Stimulated activated memory B cell treated with anti-CD40 and anti-IgM and Interleukin-4, amounts not matched to agents 10 μg/mL and 1 μg/mL and 100 μg/mL, for 72 hours (primary cell): ENCODE data around the gene CYB561D1.

Experiments used
- ATAC-seq: fragments of 150-1000 bp; cut with Tn5 transposase; 2 replicates; pipeline ENCODE4 v1.10.0; 2021
- H3K27ac Mint-ChIP-seq: one replicate; pipeline ENCODE4 v1.8.0; 2022; ENCODE audit warnings: mild to moderate bottlenecking, mixed read lengths
- H3K27me3 Mint-ChIP-seq: one replicate; pipeline ENCODE4 v1.8.0; 2022; ENCODE audit warnings: mixed read lengths
- H3K36me3 Mint-ChIP-seq: one replicate; pipeline ENCODE4 v1.8.0; 2022; ENCODE audit warnings: mixed read lengths
- H3K4me1 Mint-ChIP-seq: one replicate; pipeline ENCODE4 v1.8.0; 2022; ENCODE audit warnings: mixed read lengths
- H3K4me3 Mint-ChIP-seq: one replicate; pipeline ENCODE4 v1.8.0; 2022; ENCODE audit warnings: mild to moderate bottlenecking, moderate library complexity, mixed read lengths
- H3K9me3 Mint-ChIP-seq: one replicate; pipeline ENCODE4 v1.8.0; 2022; ENCODE audit warnings: mixed read lengths

Gene CYB561D1

DNA sequence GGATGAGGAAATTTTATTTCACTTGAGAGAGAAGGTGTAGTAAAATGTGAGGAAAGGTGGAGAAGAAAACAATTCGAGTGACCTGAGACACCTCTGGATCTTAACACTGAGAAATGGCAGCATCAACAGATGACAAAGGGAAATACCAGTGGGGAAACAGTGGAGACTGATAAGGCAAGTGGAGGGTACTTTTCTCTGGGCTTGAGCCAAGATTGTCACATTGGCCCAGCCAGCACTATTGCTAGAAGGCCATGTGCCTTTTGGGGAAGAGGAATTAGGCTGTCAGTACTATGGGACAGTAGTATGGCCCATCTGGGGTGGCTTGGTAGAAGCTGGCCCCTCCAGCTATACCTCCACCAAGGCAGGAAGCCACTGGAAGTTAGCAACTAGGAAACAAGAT is 19.2 kb upstream of the CYB561D1 start:
- no peak overlapping the region for H3K27ac Mint-ChIP-seq
- ATAC-seq = no peak

DNA sequence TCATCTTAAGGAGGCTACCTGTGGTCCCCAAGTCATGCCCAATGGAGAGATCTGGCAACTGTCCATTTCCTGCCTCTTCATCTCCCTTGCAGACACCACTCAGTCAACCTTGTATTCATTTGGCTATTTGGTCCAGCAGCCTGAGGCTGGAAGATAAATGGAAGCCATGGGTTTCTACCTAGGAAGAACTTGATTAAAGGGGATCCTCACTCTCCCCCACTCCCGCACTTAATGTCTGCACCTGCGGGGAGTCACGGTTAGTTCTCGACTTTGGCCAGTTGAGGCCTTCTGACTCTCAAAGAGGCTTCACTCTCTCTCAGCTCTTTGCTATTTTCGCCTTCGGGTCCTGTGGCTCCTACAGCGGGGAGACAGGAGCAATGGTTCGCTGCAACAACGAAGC is 18.6 kb upstream of the CYB561D1 start:
- Mint-ChIP-seq H3K27ac (no peak overlapping the region), H3K4me3 (no peak overlapping the region), H3K36me3 (no peaks in the 10 kb centered on the region), H3K27me3 (peaks cover 85% of the 10 kb centered on the region), H3K4me1 (no peaks in the 10 kb centered on the region), H3K9me3 (no peaks in the 10 kb centered on the region)
- ATAC-seq = no peak

More for the DNA sequence above, 19.2 kb upstream of the CYB561D1 start:
- Mint-ChIP-seq H3K9me3 (no peaks in the 10 kb centered on the region), H3K27me3 (peaks cover 84% of the 10 kb centered on the region), H3K36me3 (no peaks in the 10 kb centered on the region), H3K4me1 (no peaks in the 10 kb centered on the region), H3K4me3 (no peak overlapping the region)

DNA sequence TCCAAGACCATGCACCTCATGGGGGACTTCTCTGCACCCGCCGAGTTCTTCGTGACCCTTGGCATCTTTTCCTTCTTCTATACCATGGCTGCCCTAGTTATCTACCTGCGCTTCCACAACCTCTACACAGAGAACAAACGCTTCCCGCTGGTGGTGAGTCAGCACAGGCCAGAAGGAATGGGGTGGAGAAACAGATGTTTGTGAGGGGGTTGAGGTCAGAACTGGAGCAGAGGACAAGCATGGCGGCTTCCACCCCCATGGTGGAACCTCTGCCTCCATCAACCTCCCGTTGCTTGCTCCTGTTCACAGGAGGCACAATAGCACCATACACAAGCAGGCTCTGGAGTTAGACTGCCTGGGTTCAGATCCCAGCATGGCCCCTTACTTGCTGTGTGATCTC is 17.1 kb upstream of the CYB561D1 start:
- H3K4me3 Mint-ChIP-seq = no peak overlapping the region
- peaks cover 82% of the 10 kb centered on the region for H3K27me3 Mint-ChIP-seq
- H3K9me3 Mint-ChIP-seq = no peaks in the 10 kb centered on the region
- no peaks in the 10 kb centered on the region for H3K4me1 Mint-ChIP-seq
- no peak overlapping the region for H3K27ac Mint-ChIP-seq
- ATAC-seq = no peak
- no peaks in the 10 kb centered on the region for H3K36me3 Mint-ChIP-seq

DNA sequence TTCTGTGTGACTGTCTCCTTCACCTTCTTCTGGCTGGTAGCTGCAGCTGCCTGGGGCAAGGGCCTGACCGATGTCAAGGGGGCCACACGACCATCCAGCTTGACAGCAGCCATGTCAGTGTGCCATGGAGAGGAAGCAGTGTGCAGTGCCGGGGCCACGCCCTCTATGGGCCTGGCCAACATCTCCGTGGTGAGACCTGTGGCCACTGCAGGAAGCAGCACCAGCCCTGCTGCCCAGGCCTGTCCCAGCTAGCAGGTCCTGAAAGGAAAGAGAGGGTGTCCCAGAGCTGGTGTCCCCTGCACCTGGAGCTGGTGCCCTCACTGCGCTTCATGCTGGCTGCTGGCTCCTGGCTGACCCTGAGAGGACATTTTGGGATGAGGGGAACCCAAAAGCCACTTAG is 16.1 kb upstream of the CYB561D1 start:
- Mint-ChIP-seq H3K4me1 (peaks cover 3% of the 10 kb centered on the region), H3K4me3 (no peak overlapping the region), H3K9me3 (no peaks in the 10 kb centered on the region), H3K36me3 (no peaks in the 10 kb centered on the region), H3K27me3 (peaks cover 72% of the 10 kb centered on the region), H3K27ac (no peak overlapping the region)
- no peak for ATAC-seq

DNA sequence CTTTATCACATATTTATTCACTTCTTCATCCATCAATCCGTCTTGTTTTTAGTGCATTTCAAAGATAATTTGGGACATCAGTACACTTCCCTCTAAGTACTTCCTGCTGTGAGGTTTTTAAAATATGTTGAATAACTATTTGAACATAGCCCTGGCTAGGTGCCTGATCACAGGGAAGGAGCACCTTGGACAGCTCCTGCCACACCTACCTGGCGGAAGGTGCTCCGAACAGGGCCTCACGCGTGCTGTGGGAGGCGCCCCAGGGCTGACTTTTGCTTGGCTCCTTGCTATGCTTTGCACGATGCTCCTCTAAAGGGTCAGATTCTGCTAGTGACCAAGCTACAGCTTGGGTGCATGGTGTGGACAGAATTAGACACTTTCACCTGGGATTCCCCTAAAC is 15.1 kb upstream of the CYB561D1 start:
- H3K4me3 Mint-ChIP-seq = no peak overlapping the region

DNA sequence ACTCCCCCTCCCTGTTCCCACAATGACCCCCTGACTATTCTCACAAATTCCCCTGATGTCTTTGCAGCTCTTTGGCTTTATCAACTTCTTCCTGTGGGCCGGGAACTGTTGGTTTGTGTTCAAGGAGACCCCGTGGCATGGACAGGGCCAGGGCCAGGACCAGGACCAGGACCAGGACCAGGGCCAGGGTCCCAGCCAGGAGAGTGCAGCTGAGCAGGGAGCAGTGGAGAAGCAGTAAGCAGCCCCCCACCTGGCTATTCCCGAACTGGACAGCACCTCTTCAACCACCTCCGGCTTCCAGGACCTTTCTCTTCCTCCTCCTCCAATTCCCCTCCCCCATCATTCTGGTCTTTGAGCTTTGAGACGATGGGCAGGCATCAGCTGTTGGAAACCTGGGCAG is 14.6 kb upstream of the CYB561D1 start:
- no peak overlapping the region for H3K27ac Mint-ChIP-seq
- H3K4me1 Mint-ChIP-seq = peaks cover 13% of the 10 kb centered on the region
- no peak for ATAC-seq
- peaks cover 66% of the 10 kb centered on the region for H3K27me3 Mint-ChIP-seq
- no peak overlapping the region for H3K4me3 Mint-ChIP-seq
- H3K9me3 Mint-ChIP-seq = no peaks in the 10 kb centered on the region
- H3K36me3 Mint-ChIP-seq = no peaks in the 10 kb centered on the region

More for the DNA sequence above, 15.1 kb upstream of the CYB561D1 start:
- ATAC-seq = no peak
- Mint-ChIP-seq H3K4me1 (peaks cover 10% of the 10 kb centered on the region), H3K27ac (no peak overlapping the region), H3K27me3 (peaks cover 66% of the 10 kb centered on the region), H3K36me3 (no peaks in the 10 kb centered on the region), H3K9me3 (no peaks in the 10 kb centered on the region)

DNA sequence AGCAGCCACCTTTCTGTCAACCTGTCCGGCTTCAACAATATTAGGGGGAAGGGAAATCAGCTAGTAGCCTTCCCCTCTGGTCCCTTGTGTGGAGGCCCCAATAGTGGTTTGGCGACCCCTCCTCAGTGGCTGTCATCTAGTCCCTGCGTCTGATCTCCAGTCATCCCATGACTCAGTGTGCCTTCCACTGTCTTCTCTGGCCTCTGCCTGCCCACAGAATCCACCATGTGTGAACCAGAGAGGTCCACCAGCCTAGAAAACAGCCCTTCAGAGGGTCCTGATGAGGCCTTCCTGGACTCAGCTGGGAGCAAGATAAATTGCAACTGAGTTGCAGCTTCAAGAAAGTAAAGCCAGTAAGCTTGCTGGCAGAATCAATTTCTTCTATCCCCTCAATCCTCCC is 14.0 kb upstream of the CYB561D1 start:
- Mint-ChIP-seq H3K27me3 (peaks cover 64% of the 10 kb centered on the region), H3K4me1 (peaks cover 19% of the 10 kb centered on the region), H3K27ac (no peak overlapping the region), H3K4me3 (no peak overlapping the region), H3K36me3 (no peaks in the 10 kb centered on the region), H3K9me3 (no peaks in the 10 kb centered on the region)
- no peak for ATAC-seq

DNA sequence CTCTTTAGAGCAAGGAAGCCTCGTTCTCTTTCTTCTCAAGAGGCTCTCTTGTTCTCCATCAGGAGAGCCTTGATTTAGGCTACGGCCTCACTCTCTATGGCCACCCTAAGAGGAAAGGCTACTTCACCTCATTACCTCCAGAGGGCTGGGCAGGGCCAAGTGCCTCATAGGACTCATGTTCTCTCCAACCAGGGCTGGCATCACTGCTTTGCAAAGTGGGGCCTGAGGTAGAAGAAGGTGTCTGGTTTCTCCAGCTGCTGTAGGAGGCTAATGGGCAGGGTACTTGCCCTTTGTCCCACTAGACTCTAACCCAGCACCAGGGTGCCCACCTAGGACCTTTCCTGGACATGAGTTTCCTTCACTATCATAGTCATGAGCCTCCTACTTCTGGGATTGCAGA is 12.2 kb upstream of the CYB561D1 start:
- H3K4me3 Mint-ChIP-seq = no peak overlapping the region

DNA sequence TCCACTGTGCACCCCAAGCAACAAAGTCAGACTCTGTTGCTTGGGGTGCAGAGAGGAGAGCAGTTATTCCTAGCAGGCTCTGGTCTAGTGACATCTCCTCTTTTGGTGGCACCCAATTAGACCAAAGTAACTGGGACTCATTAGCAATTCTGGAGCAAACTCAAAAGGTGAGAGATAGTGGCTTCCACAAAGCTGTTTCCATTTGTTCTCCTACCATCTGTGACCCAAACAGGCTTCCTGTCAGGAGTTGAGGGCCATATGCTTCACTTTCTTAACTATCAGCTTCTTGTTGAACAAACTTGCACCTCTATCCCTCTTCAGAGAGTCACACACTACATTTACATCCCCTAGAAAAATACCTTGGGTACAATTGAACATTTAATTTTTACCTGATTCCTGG is 11.7 kb upstream of the CYB561D1 start:
- ATAC-seq = no peak
- Mint-ChIP-seq H3K27ac (no peak overlapping the region), H3K4me3 (no peak overlapping the region), H3K27me3 (peaks cover 41% of the 10 kb centered on the region), H3K9me3 (no peaks in the 10 kb centered on the region), H3K4me1 (peaks cover 30% of the 10 kb centered on the region), H3K36me3 (peaks cover 10% of the 10 kb centered on the region)

More for the DNA sequence above, 12.2 kb upstream of the CYB561D1 start:
- no peak for ATAC-seq
- no peaks in the 10 kb centered on the region for H3K9me3 Mint-ChIP-seq
- H3K27me3 Mint-ChIP-seq = peaks cover 47% of the 10 kb centered on the region
- H3K36me3 Mint-ChIP-seq = peaks cover 9% of the 10 kb centered on the region
- peaks cover 30% of the 10 kb centered on the region for H3K4me1 Mint-ChIP-seq
- H3K27ac Mint-ChIP-seq = no peak overlapping the region

DNA sequence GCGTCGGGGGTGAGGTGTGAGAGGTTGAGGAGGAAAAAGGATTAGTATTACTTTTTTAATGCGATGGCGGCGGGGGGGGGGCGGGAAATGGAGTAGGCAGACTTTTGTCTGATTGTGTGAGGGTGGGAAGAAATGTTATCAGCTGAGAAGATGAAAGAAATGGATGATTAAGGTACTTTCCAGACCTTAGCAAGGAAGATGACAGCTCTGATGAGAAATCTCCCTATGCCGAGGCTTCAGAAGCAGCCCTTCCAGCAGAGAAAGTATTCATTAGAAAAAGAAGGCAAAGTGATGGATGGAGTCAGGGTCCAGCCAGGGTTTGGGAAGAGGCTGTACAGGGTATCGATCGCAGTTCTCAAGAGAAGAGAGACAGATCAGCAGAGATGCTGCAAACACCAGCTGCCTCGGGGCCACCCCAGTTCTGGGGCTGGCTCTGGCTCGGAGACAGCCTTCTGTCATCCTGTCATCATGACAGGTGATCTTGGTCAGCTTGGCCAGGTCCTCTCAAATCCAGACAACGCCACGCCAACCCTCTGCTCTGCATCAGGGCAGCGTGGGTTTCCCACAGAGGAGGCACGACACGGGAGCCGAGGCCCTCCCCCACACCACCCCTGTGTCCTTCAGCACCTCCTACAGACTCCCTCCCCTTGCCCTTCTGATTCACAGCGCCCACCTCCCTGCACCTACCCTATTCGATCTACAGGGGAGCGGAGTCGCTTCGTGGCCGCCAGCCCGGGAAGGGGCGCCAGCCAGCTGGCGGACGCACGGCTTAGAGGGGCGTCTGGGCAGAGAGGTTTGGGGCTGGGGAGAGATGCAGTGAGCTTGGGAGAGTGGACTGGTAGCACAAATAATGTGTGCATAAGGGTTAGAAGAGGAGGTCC is 10.9 kb upstream of the CYB561D1 start:
- ATAC-seq = peak; percentile 59
- Mint-ChIP-seq H3K27ac (peak overlapping the region; percentile 92), H3K4me1 (peaks cover 30% of the 10 kb centered on the region), H3K9me3 (no peaks in the 10 kb centered on the region), H3K27me3 (peaks cover 34% of the 10 kb centered on the region), H3K4me3 (peak overlapping the region; percentile 94), H3K36me3 (peaks cover 18% of the 10 kb centered on the region)

DNA sequence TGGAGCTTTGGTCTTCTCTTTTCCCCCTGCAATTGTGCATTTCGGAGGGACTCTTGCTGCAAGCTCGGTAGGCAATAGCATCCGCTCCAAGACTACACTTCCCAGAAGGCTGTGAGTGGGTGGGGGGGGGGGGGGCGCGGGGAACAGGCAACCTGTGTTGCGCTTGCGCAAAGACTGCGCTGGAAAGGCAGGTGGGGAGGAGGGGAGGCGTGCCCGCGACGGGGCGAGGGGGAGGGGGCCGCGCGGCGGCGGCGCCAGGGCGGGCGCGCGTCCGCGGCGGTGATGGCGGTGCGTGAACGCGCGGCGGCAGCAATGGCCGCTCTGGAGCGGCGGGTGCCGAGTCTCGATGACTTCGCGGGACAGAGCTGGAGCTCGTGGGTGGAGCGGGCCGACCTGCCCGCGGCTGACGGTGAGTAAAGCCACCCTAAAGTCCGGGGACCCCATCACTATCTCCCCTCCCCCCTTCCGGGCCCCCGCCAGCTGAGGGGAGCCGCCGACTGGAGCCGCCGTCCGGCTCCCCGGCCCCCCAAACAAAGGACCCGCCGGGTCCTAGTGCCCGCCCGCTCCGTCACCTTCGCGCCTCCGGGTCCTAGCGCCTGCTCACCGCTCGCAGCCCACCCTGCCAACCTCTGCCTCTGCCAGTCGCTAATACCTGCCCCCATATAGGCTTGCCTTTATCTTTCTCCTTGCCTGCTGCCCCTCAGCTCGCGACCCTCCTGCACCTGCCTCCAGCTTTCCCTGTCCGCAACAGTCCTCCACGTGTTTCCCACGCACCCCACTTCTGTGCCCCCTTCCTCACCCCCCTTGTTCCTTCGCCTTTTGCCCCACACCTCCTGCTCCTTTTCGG is 10.0 kb upstream of the CYB561D1 start, which contains the start of gene ATXN7L2:
ATXN7L2 (plus strand) TSS at position 234 of the 847 bp plus-strand sequence; CDS start at position 283, 49 bp downstream.
- Mint-ChIP-seq H3K9me3 (no peaks in the 10 kb centered on the region), H3K4me1 (peaks cover 30% of the 10 kb centered on the region), H3K27me3 (peaks cover 26% of the 10 kb centered on the region), H3K4me3 (peak within 1 kb of the TSS; percentile 94), H3K27ac (peak within 1 kb of the TSS; percentile 92), H3K36me3 (peaks cover 20% of the 10 kb centered on the region)
- peak; percentile 88 for ATAC-seq

DNA sequence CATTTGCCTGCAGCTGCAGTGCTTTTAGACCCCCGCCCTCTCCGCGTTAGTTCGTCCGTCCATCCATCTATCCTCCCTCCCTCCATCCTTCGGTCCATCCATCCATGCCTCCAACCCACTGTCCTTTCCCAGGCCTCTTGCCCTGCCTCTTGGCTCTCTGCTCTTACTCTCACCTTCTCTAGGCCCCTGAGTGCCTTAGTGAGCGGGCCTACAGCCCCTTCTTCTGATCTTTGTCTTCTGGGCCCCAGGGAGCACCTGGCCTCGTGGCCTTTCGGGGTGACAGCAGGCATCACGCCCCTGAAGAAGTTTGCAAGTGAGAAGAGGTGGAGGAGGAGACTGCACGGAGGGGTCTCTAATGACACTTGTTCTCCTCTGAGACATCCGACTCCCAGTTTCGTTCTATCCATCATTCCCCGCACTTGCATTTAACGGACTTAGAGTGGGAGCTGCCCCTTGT is 9.3 kb upstream of the CYB561D1 start:
- no peaks in the 10 kb centered on the region for H3K9me3 Mint-ChIP-seq
- H3K27ac Mint-ChIP-seq = peak overlapping the region; percentile 92
- H3K36me3 Mint-ChIP-seq = peaks cover 24% of the 10 kb centered on the region
- ATAC-seq = no peak
- peaks cover 30% of the 10 kb centered on the region for H3K4me1 Mint-ChIP-seq
- H3K4me3 Mint-ChIP-seq = peak overlapping the region; percentile 94
- peaks cover 19% of the 10 kb centered on the region for H3K27me3 Mint-ChIP-seq

DNA sequence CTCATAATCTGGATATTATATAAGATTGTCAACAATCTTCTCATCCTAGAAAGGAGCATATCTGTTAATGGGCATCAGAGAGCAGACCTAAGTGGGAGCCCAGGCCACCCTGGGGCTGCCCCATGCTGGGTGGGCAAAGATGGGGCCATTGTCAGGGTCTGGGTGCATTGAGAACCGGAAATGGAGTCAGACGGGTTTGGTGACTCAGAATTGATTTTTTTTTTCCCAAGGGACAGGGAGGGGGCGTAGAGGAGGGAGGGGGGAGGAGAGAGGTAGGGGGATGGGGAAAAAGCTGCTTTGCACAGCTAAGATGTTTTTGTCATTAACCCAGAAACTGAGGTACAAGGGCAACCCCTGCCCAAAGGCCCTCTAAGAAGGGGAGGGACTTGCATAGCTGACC is 8.9 kb upstream of the CYB561D1 start:
- Mint-ChIP-seq H3K4me1 (peaks cover 30% of the 10 kb centered on the region), H3K36me3 (peaks cover 28% of the 10 kb centered on the region), H3K4me3 (peak overlapping the region; percentile 94), H3K9me3 (no peaks in the 10 kb centered on the region), H3K27ac (peak overlapping the region; percentile 92), H3K27me3 (peaks cover 14% of the 10 kb centered on the region)
- no peak for ATAC-seq

DNA sequence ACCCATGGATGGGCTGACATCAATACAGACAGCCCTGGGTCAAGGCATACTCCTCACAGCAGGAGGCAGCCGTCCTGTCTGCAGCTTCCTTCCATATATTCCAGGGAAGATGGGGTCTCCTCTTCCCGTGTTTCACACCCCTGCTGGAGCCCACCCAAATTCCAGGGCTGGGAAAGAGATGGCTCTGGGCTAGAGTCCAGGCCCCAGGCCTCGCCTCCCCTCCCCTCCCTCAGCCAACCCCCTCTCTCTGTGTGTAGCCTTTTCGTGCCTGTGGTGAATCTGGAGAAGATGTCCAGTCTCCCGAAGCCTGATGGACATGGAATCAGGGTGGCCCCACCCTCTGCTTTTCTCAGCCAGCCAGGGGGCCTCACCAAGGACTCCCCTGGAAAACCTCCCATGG is 6.6 kb upstream of the CYB561D1 start:
- Mint-ChIP-seq H3K36me3 (peaks cover 28% of the 10 kb centered on the region), H3K4me1 (peaks cover 37% of the 10 kb centered on the region), H3K9me3 (no peaks in the 10 kb centered on the region), H3K27me3 (no peaks in the 10 kb centered on the region), H3K4me3 (no peak overlapping the region), H3K27ac (no peak overlapping the region)
- no peak for ATAC-seq

DNA sequence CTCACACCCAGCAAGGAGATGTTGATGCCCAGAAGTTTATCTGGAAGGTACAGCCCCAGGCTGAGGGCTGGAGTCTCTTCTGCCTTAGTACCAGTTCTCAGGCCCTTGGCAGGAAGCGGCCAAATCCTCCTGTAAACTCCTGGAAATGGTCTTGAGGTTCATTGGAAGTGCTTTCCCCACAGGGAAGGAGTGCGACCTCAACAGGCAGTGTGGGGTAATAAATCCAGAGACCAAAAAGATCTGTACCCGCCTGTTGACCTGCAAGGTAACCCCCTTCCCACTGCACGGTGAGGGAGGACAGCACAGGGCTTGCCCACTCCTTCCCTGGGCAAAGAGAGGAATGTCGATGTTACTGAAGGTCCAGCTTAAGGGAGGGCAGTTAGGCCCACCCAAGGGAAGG is 5.7 kb upstream of the CYB561D1 start:
- no peak for ATAC-seq
- Mint-ChIP-seq H3K36me3 (peaks cover 28% of the 10 kb centered on the region), H3K9me3 (no peaks in the 10 kb centered on the region), H3K27me3 (no peaks in the 10 kb centered on the region), H3K4me3 (no peak overlapping the region), H3K27ac (no peak overlapping the region), H3K4me1 (peaks cover 31% of the 10 kb centered on the region)
